Type B pancreatic cell (in vitro differentiated cells): ENCODE results near the gene TIGD4. TPM values are rescaled to one million over a fixed set of nuclear protein-coding genes. Genes with fewer than 3 reads are reported as not detected.

Experiments used
- DNase-seq: peaks from one replicate; pipeline ENCODE4 v3.0.0; 2021; ENCODE audit warnings: mixed read lengths; ENCODE audit not compliant: unreplicated experiment; ENCODE audit errors: extremely low spot score
- H3K27ac Mint-ChIP-seq: 2 replicates; pipeline ENCODE4 v1.8.0; 2021; ENCODE audit warnings: mild to moderate bottlenecking, mixed read lengths
- H3K27me3 Mint-ChIP-seq: 2 replicates; pipeline ENCODE4 v1.8.0; 2021; ENCODE audit warnings: mixed read lengths
- H3K36me3 Mint-ChIP-seq: 2 replicates; pipeline ENCODE4 v1.8.0; 2021; ENCODE audit warnings: mixed read lengths
- H3K4me1 Mint-ChIP-seq: one replicate; pipeline ENCODE4 v1.8.0; 2021; ENCODE audit warnings: mixed read lengths; ENCODE audit not compliant: unreplicated experiment
- H3K4me3 Mint-ChIP-seq: 2 replicates; pipeline ENCODE4 v1.8.0; 2021; ENCODE audit warnings: mild to moderate bottlenecking, mixed read lengths
- H3K9me3 Mint-ChIP-seq: 2 replicates; pipeline ENCODE4 v1.8.0; 2021; ENCODE audit warnings: mixed read lengths
- CTCF ChIP-seq: fragments of 200-600 bp; sonication (generic); conservative IDR thresholded peaks from 2 replicates; pipeline ENCODE4 v1.5.0; 2021; ENCODE audit warnings: antibody characterized with exemption, mild to moderate bottlenecking
- total RNA-seq: library from RNA; stranded (reverse); gene quantifications from 2 replicates; pipeline ENCODE4 v1.2.1, GENCODE V29; 2021; ENCODE audit warnings: low replicate concordance

TIGD4 gene
- total RNA-seq, 1 donor from 2014 or later, result 1.8 TPM

DNA sequence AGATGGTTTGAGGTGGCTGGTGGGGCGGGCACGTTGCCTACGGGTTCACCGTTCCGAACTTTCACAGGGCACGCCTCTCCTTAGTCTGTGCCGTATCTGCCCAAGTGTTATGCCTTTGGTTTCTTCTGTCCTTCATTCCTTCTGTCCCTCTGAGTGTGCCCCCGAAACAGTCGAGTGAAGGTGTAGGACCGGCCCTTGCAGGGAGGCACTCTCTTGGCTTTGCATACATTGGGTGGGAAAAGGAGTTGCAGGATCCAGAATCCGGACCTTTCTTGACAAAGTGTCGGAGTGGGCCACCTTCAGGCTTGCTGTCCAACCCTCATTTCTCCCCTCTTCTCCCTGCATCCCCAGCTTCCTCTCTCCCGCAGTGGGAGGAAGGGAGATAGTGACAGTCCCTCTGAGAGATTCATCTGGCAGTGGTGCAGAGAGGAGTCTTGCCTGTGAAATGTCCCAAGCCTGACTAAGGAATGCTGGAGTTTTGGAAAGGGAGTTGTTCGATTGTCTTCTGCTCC lies 793 bp upstream of the TIGD4 start:
- DNase-seq, result no peak
- Mint-ChIP-seq H3K27me3 (no peaks in the 10 kb centered on the region), H3K4me3 (peak overlapping the region; percentile 100), H3K27ac (peak overlapping the region; percentile 100), H3K4me1 (peaks cover 39% of the 10 kb centered on the region), H3K9me3 (no peaks in the 10 kb centered on the region), H3K36me3 (no peaks in the 10 kb centered on the region)
- TF ChIP-seq CTCF, result no peak

GRCh38 chr4:152778656-152779512 lies 646 bp downstream of the TIGD4 start:
- no peaks in the 10 kb centered on the region for H3K9me3 Mint-ChIP-seq
- H3K36me3 Mint-ChIP-seq, result no peaks in the 10 kb centered on the region
- DNase-seq, result no peak
- peak overlapping the region; percentile 100 for H3K4me3 Mint-ChIP-seq
- no peak for TF ChIP-seq CTCF
- H3K27ac Mint-ChIP-seq, result peak overlapping the region; percentile 100
- no peaks in the 10 kb centered on the region for H3K27me3 Mint-ChIP-seq
- peaks cover 34% of the 10 kb centered on the region for H3K4me1 Mint-ChIP-seq

- H3K27ac Mint-ChIP-seq, result no peak overlapping the region
- no peak for DNase-seq
- peak overlapping the region; percentile 100 for H3K4me3 Mint-ChIP-seq
- H3K27me3 Mint-ChIP-seq, result no peaks in the 10 kb centered on the region
- no peaks in the 10 kb centered on the region for H3K36me3 Mint-ChIP-seq
- no peak for TF ChIP-seq CTCF
- peaks cover 30% of the 10 kb centered on the region for H3K4me1 Mint-ChIP-seq
- no peaks in the 10 kb centered on the region for H3K9me3 Mint-ChIP-seq
Observed at GRCh38 chr4:152777488-152777887, 2.0 kb downstream of the TIGD4 start.

GRCh38 chr4:152776352-152776751 lies 3.2 kb downstream of the TIGD4 start:
- H3K27ac Mint-ChIP-seq, result no peak overlapping the region
- H3K36me3 Mint-ChIP-seq, result no peaks in the 10 kb centered on the region
- TF ChIP-seq CTCF, result no peak
- peak overlapping the region; percentile 6 for H3K4me3 Mint-ChIP-seq
- peaks cover 19% of the 10 kb centered on the region for H3K4me1 Mint-ChIP-seq
- no peaks in the 10 kb centered on the region for H3K9me3 Mint-ChIP-seq
- no peaks in the 10 kb centered on the region for H3K27me3 Mint-ChIP-seq
- DNase-seq, result no peak

DNA sequence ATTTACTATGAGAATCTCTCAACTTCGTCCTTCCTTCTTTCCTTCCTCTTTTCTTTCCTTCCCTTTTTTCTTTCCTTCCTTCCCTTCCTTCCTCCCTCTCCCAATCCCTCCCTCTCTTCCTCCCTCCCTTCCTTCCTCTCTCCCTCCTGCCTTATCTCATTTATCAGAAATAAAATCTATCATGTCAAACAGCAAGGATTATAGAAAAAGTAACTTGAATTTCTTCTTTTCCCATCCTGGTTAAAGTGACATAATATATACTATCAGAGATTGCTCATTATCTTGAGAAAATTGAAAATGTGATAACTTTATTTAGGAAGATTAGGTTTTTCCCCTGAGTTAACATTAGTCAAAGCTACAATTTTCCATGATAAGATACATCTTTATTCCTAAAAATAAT lies 5.6 kb downstream of the TIGD4 start:
- no peak for TF ChIP-seq CTCF
- Mint-ChIP-seq H3K9me3 (no peaks in the 10 kb centered on the region), H3K27me3 (no peaks in the 10 kb centered on the region), H3K4me1 (peaks cover 14% of the 10 kb centered on the region), H3K27ac (no peak overlapping the region), H3K36me3 (no peaks in the 10 kb centered on the region), H3K4me3 (no peak overlapping the region)
- no peak for DNase-seq
